Measurements from ENCODE around the gene SMIM20.

The SMIM20 gene

DNA sequence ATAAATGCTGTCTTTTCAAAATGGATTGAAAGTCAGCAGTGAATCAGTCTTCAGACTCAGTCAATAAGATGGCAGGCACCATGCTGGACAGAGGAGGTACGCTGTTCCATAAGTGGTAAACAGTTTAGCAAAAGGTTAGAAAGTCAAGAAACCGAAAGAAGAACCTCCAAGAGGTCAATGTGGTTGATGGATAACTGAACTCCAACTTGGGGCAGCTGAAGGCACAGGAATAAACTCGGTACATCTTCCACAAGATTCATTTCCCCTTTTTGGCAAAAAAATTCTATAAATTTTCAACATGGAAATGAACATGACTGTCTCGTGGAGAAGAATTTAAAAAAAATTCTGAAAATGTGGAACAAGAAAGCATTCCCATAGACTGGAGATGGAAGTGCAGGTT, 32.8 kb upstream of the SMIM20 start:
- Histone ChIP-seq H3K4me1 (ENCODE audit: insufficient read depth, low read length) (0 out of 2 replicates have a peak, but pooled peaks cover 7% of the 10 kb centered on the region), H3K9ac (ENCODE audit: low read depth, low read length) (no peak overlapping the region), H3K9me3 (ENCODE audit: control insufficient read depth, insufficient read depth, low read length) (no peaks in the 10 kb centered on the region), H3K36me3 (ENCODE audit: insufficient read depth, low read length) (no peaks in the 10 kb centered on the region)

DNA sequence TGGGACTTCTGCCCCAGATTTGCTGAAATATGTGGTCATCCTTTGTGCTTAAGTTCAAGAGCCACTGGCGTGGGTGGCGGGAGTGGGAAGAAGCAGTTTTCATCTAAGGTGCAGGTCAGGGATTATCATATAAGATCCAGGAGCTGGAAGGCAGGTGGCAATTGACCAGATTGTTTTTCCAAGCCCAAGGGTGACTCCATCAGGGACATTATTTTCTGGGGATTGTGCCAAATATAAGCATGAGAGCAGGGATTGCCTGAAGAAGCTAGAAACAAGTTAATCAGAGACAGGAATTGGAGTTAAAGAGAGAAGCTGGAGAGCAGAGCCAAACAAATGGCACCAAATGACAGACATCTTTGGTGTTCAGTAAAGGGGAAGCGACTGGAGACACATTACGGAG, 31.8 kb upstream of the SMIM20 start:
- Histone ChIP-seq H3K4me1 (ENCODE audit: insufficient read depth, low read length) (0 out of 2 replicates have a peak, but pooled peaks cover 7% of the 10 kb centered on the region), H3K9me3 (ENCODE audit: control insufficient read depth, insufficient read depth, low read length) (no peaks in the 10 kb centered on the region), H3K9ac (ENCODE audit: low read depth, low read length) (no peak overlapping the region), H3K36me3 (ENCODE audit: insufficient read depth, low read length) (no peaks in the 10 kb centered on the region)

DNA sequence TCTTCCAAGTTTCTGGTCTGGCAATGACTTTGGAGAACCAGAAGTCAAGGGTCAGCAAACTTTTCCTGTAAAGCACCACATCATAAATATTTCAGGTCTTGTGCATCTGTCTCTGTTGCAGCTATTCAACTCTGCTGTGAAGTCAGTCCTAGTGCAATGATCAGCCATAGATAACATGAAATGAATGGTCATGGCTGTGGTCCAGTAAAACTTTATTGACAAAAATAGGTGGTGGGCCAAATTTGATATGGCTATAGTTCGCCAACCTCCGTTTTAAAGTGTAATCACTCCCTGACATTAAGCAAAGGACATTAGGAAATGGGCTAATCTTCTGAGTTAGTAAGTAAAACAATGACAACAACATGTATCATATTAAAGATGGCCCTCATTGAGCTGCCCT, 30.5 kb upstream of the SMIM20 start:
- no peak overlapping the region for H3K9ac ChIP-seq (ENCODE audit: low read depth, low read length)
- H3K36me3 ChIP-seq (ENCODE audit: insufficient read depth, low read length), result no peaks in the 10 kb centered on the region
- 0 out of 2 replicates have a peak, but pooled peaks cover 2% of the 10 kb centered on the region for H3K4me1 ChIP-seq (ENCODE audit: insufficient read depth, low read length)
- H3K9me3 ChIP-seq (ENCODE audit: control insufficient read depth, insufficient read depth, low read length), result no peaks in the 10 kb centered on the region

DNA sequence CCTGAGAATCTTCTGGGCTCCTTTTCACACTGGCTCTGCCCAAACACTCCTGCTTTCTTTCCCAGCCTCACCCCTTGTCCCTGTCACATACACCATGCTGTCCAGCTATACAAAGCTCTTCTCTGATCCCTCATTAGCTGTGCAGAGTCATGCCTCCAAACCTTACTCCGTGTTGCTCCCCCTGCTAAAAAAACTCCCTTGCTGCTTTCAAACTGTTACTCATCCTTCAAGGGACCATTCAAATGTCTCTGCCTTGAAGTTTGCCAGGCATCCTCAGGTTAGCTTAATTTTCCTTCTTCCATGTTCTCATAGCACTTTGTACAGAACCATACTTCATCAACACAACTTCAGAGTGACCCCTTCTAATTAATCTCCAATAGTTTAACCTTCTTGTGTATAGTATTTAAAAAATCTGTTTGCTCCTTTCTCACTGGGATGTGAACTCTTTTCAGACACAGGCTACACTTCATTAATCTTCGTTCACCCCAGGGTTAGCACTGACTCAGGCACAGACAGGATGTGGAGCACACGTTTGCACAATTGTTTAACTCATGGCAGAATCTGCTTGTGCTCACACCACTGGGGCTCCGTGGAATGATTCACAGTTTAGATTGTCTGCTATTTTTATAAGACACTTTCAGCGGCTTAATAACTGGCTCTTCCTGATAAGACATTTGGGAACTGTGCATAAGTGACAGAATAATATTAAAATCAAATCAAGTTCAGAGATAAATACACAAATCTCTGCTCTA, 29.8 kb upstream of the SMIM20 start:
- Histone ChIP-seq H3K9ac (ENCODE audit: low read depth, low read length) (no peak overlapping the region), H3K4me1 (ENCODE audit: insufficient read depth, low read length) (no peaks in the 10 kb centered on the region), H3K36me3 (ENCODE audit: insufficient read depth, low read length) (no peaks in the 10 kb centered on the region), H3K9me3 (ENCODE audit: control insufficient read depth, insufficient read depth, low read length) (no peaks in the 10 kb centered on the region)

DNA sequence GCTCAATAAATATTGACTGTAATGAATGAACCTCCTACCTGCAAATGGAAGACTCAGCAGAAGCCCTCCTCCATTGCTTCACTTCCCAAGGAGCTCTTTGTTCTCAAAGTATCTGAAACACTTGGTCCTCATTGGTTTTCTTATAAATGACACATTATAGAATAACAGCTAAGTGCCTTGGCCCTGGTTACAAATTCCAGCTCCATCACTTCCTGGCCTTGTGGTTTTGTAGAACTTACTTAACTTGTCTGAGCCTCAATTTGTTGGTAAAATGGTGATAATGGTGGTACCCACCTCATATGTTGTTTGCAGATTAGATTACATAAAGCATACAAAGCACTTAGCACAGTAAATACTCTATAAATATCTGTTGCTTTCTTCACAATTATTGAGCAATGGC, 25.2 kb upstream of the SMIM20 start:
- no peaks in the 10 kb centered on the region for H3K9me3 ChIP-seq (ENCODE audit: control insufficient read depth, insufficient read depth, low read length)
- no peak overlapping the region for H3K9ac ChIP-seq (ENCODE audit: low read depth, low read length)
- peaks cover 20% of the 10 kb centered on the region for H3K4me1 ChIP-seq (ENCODE audit: insufficient read depth, low read length)
- no peaks in the 10 kb centered on the region for H3K36me3 ChIP-seq (ENCODE audit: insufficient read depth, low read length)

DNA sequence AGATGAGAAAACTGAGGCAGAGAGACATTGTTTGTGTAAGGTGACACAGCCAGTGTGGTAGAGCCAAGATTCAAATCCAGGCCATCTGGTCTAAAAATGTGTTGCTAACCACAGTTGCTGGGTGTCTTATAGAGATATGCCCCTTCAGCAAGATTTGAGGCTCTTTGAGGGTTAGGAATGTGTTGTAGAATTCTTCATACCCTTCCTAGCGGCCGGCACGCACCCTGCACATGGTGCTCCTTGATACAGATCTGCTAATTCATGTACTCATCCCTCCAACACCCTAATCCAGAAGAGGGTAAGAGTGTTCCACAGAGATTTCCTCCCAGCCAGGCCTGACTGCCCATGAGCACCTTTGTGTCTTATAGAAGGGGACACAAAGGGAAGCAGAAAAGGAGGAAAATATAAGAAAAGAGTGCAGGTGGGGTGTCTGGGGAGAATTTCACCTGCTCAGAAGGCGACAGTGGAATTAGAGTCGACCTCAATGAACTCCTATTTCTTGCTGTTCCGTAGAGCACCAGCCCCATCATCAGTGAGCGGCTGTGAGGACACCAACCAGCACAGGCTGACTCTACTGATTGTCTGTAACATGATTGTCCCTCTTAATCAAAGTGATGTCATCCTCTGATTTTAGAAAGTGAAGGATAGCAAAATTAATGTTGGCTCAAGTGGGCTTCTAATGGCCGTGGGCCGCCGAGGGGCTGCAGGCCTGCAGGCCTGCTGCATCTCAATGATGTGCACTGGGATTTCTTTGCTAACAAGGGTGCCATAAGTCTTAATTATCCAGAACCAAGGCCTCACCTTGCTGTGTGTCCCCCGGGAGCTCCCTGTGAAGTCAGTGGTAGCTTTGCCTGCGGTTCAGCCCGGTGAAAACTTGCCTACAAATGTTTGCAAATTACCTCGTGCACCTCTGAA, 24.2 kb upstream of the SMIM20 start:
- peaks cover 20% of the 10 kb centered on the region for H3K4me1 ChIP-seq (ENCODE audit: insufficient read depth, low read length)
- H3K9ac ChIP-seq (ENCODE audit: low read depth, low read length), result no peak overlapping the region
- no peaks in the 10 kb centered on the region for H3K36me3 ChIP-seq (ENCODE audit: insufficient read depth, low read length)
- H3K9me3 ChIP-seq (ENCODE audit: control insufficient read depth, insufficient read depth, low read length), result no peaks in the 10 kb centered on the region

DNA sequence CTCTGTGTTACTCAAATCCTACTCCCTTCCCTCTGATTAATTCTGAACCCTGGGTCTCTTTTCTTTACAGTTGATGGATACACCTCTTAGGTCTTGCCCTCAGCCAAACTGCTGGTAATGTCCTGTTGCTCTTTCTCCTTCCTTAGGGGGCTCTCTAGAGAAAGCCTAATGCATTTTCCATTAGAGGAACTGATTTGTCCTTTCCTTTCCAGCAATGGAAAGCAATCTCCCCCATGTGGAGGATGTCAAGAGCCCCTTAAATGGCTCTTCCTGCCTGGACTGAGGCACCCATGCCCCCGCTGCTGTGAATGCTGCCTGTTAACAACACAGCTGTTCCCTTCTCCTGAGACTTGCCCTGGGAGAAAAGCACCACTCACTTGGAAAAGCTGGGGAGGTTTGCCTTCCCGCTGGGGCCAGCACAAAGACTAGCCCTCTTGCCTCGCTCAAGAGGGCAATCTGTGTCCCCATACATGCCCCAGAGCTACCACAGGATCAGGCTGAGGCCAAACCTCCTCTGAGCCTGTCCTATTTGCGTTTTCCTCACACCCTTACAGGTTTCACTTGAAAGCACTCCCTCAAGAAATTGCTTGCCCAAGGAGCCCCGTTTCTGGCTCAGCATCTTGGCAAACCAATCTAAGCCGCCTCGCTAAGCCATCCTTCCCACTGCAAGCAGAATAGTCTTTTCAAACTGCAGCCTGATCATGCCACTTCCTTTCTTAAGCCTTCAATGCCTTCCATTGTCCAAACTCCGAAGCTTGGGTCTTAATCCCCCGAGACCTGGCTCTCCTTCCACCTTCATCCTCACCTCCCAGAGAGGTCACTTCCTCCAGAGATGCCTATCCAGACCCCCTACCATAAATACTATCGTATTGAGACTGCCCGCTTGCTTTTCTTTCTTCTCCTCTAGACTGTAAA, 23.2 kb upstream of the SMIM20 start:
- Histone ChIP-seq H3K4me1 (ENCODE audit: insufficient read depth, low read length) (peaks cover 20% of the 10 kb centered on the region), H3K9ac (ENCODE audit: low read depth, low read length) (no peak overlapping the region), H3K36me3 (ENCODE audit: insufficient read depth, low read length) (no peaks in the 10 kb centered on the region), H3K9me3 (ENCODE audit: control insufficient read depth, insufficient read depth, low read length) (no peaks in the 10 kb centered on the region)

DNA sequence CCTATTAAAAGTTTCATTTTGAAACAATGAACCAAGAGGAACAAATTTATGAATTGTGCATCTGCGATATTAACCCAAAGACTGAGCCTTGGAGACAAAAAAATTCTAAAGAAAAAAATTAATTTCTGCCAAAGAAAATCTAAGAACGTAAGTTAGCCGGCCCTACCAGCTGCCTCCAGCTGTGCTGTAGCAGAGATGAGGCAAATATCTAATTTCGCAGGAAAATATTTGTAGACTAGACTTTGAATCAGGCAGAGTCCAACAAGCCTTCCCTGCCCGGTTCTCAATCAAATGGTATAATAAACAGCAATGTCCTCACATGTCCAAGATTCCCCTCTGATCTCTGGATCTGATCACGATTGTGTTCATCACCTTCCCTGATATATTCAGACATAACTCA, 21.2 kb upstream of the SMIM20 start:
- peaks cover 20% of the 10 kb centered on the region for H3K4me1 ChIP-seq (ENCODE audit: insufficient read depth, low read length)
- H3K9me3 ChIP-seq (ENCODE audit: control insufficient read depth, insufficient read depth, low read length), result no peaks in the 10 kb centered on the region
- H3K9ac ChIP-seq (ENCODE audit: low read depth, low read length), result no peak overlapping the region
- H3K36me3 ChIP-seq (ENCODE audit: insufficient read depth, low read length), result no peaks in the 10 kb centered on the region

DNA sequence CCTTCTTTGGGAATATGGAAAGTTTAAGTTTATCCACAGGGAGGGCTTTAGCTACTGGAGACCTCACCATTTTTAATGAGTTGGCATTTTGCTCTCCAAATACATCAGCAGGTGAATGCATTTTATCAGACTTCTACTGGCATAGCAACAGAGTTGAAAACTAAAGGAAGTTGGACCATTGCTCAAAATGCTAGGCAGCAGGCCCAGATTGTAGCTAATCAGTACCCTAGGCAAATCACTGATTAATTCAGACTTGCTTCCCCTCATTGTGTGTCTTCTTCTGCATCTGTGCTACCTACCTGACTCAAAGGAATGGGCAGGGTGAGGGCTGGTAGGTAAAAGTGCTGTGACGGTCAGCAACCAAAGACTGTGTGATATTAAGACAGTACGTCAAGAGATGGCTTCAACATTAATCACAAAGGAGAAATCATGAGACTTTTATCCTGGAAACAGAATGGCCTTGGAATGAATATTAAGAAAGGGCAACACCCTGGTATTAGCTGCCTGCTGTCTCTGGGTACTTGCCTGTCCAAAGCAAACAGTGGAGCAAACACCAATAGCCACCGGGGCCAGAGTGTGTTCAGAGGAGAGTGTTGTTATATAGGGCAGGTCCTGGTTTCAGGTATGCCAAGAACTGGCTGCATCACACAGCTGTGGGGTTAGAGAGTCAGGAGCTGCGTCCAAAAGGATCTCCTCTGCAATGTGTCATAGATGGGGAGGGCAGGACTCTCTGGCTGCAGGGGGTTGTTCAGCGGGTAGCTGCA, 17.1 kb upstream of the SMIM20 start:
- H3K9me3 ChIP-seq (ENCODE audit: control insufficient read depth, insufficient read depth, low read length), result no peaks in the 10 kb centered on the region; the same call in 1 of the 2 replicates
- H3K36me3 ChIP-seq (ENCODE audit: insufficient read depth, low read length), result no peaks in the 10 kb centered on the region
- peaks cover 8% of the 10 kb centered on the region for H3K4me1 ChIP-seq (ENCODE audit: insufficient read depth, low read length)
- no peak overlapping the region for H3K9ac ChIP-seq (ENCODE audit: low read depth, low read length)

DNA sequence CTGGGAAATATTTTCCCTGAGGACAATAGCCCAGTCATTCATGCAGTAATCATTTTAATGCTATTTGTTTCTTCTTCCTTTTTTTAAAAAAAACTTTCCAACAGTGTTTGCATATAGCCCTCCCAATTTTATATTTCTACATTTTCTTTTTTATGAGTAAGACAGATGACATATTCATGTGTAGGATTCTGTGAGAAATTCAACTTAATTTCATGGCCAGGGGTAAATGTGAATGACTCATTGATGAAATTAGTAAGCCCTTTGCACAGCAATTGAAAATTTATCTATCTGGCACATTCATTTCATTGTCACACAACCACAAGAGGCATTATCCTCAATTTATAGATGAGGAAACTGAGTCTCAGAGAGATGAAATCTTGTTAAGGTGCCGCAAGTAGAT, 13.7 kb upstream of the SMIM20 start:
- Histone ChIP-seq H3K9ac (ENCODE audit: low read depth, low read length) (no peak overlapping the region), H3K36me3 (ENCODE audit: insufficient read depth, low read length) (no peaks in the 10 kb centered on the region), H3K9me3 (ENCODE audit: control insufficient read depth, insufficient read depth, low read length) (no peaks in the 10 kb centered on the region; the same call in 1 of the 2 replicates), H3K4me1 (ENCODE audit: insufficient read depth, low read length) (peaks cover 8% of the 10 kb centered on the region; the same call in 1 of the 2 replicates)

DNA sequence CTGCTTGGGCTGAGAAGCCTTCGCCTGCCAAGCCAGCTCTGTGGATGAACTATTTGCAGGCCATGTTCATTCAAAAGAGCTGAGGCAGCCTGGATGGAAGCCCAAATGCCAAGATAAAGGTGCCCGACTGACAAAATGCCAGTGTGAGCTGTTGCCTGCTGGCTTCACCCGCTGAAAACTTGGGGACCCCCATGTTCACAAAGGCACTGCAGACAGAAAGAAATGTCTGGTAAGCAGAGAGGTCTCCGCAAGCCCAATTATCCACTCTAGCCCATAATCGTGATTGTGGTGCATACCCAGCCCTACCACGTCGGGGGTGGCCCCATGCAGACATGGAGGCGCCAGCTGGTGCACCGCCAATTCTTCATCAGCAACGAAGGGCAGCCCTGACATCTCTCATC, 13.0 kb upstream of the SMIM20 start:
- H3K36me3 ChIP-seq (ENCODE audit: insufficient read depth, low read length), result no peaks in the 10 kb centered on the region
- peaks cover 8% of the 10 kb centered on the region; the same call in 1 of the 2 replicates for H3K4me1 ChIP-seq (ENCODE audit: insufficient read depth, low read length)
- no peak overlapping the region for H3K9ac ChIP-seq (ENCODE audit: low read depth, low read length)
- no peaks in the 10 kb centered on the region; the same call in 1 of the 2 replicates for H3K9me3 ChIP-seq (ENCODE audit: control insufficient read depth, insufficient read depth, low read length)

DNA sequence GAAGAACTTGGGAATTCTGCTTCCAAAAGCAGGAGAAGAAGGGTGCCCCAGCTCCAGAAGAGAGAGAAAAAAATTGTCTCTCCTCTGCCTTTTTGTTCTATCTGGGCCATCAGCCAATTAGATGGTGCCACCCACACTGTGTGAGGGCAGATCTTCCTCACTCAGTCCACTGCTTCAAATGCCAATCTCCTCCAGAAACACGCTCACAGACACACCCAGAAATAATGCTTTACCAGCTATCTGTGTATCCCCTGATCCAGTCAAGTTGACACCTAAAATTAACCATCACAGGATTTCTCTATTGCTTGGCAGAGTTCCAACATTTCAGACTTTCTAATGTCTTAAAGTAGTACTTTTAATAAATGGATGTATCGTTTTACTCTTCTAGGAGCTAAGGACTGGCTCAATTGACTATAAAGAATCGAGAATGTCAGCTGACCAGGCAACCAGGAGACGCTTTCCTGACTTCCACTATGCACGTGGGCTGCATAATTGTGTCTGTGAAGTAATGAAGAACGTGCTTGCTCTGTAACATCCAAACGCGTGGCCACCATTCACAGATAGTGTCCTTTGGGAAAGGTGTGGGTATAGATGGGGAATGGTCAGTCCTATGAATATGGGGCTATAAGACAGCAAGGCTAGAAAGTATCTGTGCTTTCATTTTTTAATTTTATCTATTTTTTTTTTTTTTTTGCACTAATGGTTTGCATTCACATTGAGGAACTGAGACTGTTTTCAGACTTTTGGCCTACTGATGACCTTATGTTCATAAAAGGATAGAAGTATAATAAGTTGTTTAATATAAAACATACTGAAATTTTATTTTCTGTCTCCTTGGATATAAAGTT, 9.9 kb upstream of the SMIM20 start:
- Histone ChIP-seq H3K9me3 (ENCODE audit: control insufficient read depth, insufficient read depth, low read length) (no peaks in the 10 kb centered on the region; the same call in 1 of the 2 replicates), H3K36me3 (ENCODE audit: insufficient read depth, low read length) (no peaks in the 10 kb centered on the region), H3K9ac (ENCODE audit: low read depth, low read length) (no peak overlapping the region), H3K4me1 (ENCODE audit: insufficient read depth, low read length) (peaks cover 8% of the 10 kb centered on the region; the same call in 1 of the 2 replicates)

DNA sequence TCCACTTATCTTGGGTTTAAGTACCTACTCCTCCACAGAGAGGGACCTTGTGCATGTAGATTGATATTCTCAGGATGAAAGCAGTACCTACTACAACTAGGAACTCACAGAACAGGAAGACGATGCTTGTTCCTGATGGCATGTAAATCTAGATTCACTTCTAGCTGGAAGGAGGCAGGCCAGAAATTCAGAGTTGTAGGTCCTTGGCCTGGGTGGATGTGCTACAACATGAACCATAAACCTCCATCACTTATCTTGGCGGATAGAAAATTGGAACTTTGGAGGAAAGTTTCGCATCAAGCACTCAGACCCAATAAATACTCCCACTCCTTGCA, 9.3 kb upstream of the SMIM20 start:
- peaks cover 8% of the 10 kb centered on the region; the same call in 1 of the 2 replicates for H3K4me1 ChIP-seq (ENCODE audit: insufficient read depth, low read length)
- H3K9ac ChIP-seq (ENCODE audit: low read depth, low read length), result no peak overlapping the region
- H3K9me3 ChIP-seq (ENCODE audit: control insufficient read depth, insufficient read depth, low read length), result no peaks in the 10 kb centered on the region
- H3K36me3 ChIP-seq (ENCODE audit: insufficient read depth, low read length), result no peaks in the 10 kb centered on the region
